GF-D8 (cell line): ENCODE measurements around the gene BBS7.

Experiments used
- DNase-seq: peaks from one replicate; lab custom pipeline; 2025; lab: John Stamatoyannopoulos, UW

Gene BBS7

DNA sequence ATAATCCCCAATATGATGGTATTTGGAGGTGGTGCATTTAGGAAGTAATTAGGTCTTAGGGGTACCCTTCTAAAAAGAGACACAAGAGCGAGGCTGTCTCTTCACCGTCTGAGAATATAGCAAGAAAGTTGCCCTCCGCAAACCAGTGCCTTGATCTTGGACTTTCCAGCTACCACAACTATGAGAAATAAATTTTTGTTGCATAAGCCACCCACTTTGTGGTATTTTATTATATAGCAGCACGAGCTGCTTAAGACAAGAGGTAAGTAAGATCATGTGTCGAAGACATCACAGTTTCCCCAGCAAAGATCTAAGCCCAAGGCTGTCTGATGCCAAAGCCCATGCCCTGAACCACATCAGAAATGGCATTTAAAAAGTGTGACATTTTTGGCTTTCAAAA is 78.8 kb downstream of the BBS7 start:
- no peak for DNase-seq

DNA sequence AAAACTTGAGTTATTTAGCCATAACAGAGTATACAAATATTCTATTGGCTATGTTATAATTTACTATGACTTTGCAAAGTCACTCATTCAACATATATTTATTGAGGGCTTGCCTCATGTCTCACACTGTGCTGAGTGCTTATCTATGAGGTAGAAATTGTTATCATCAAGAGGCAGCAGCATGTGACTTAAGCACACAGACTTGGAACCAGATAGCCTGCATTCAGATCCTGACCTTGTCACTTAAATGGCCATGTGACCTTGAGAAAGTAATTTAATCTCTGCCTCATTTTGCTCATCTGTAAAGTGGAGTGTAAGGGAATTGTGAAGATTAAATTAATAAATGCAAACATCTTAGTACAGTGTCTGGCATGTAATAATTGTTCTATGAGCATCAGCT is 79.3 kb downstream of the BBS7 start:
- DNase-seq, result no peak

DNA sequence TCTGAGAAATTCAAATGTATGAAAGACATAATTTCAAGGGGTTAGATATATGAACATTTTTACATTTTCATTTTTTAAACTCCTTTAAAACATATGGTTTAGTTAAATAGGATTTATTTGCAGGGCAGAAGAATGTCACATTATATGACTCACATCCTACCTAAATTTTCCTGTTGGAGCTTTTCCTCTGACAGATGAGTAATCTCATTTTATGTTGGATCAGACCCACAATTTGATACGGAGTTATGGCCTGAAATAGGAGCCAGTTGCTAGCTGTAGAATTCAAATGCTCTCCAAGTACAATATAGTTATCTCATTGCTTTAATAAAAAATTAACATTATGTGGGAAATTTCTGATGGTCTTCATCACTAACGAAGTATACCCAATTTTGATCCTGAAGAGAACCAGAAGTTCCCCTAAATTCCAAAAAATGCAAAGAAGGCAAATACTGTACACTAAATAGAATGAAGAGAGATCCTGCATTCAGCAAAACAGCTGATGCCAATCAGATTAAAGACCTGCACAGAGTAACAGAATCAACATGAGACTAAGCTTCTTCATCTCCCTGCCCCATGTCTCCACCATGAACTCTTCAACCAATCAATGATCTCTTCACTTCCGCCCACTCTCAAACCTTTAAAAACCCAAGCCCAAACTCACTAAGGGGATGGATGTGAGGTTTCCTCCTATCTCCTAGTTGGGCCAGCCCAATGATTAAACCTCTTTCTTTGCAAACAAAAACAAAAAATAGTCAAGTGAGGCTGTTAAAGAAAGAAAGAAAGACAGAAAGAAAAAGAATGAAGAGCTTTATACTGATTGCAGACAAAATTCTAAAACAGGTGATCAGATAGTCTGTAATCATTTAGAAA is 80.1 kb downstream of the BBS7 start:
- no peak for DNase-seq

GRCh38 chr4:121789455-121789854 is 80.8 kb downstream of the BBS7 start:
- DNase-seq, result no peak

GRCh38 chr4:121788896-121789295 is 81.4 kb downstream of the BBS7 start:
- no peak for DNase-seq

GRCh38 chr4:121786221-121786620 is 84.1 kb downstream of the BBS7 start:
- DNase-seq, result no peak

- no peak for DNase-seq
Observed at GRCh38 chr4:121785479-121785878, 84.8 kb downstream of the BBS7 start.

DNA sequence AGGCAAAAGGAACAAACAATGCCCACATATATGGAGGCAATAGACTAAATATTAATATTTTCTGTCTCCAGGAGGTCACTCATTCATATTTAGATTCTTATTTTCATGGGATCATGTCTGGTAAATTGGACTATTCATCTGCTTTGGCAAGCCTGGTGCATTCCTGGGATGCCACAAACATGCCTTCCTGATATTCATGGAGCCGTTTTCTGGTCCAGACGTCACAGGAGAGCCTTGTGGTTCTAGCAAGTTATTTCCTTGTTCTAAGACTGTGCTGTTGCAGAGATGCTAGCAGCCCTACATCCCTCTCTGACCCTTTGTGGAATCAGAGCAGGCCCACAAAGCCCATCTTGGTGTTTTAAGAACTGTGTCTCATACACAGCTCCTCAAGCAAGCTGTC is 85.3 kb downstream of the BBS7 start:
- no peak for DNase-seq

GRCh38 chr4:121784401-121784800 is 85.9 kb downstream of the BBS7 start:
- no peak for DNase-seq

GRCh38 chr4:121783210-121783609 is 87.1 kb downstream of the BBS7 start:
- no peak for DNase-seq

DNA sequence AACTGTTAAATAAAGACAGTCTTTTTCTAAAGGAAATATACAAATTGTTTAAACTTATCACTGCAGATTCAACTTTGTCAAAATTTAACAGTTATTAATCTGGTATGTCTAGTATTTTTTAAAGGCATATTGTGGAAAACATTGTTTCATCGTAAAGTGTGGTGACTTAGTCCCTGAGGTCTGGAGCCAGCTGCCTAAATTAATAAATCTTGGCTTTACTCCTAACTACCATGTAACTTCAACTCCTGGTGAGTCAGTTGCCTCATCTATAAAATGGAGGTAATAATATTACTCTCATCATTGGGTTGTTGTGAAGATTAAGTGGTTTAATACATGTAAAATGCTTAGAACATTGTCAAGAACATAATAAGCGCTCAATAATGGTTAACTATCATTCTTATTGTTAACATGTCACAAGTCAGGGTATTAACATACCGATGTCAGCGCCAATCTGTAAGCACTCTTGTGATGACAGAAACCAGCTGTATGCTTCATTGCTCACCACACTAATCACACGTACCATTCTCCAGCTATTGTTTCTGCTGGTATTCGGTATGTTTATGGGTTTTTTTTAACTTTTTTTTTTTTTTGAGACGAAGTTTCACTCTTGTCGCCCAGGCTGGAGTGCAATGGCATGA is 91.2 kb downstream of the BBS7 start:
- no peak for DNase-seq

- DNase-seq, result no peak
Observed at GRCh38 chr4:121777625-121778024, 92.6 kb downstream of the BBS7 start.

DNA sequence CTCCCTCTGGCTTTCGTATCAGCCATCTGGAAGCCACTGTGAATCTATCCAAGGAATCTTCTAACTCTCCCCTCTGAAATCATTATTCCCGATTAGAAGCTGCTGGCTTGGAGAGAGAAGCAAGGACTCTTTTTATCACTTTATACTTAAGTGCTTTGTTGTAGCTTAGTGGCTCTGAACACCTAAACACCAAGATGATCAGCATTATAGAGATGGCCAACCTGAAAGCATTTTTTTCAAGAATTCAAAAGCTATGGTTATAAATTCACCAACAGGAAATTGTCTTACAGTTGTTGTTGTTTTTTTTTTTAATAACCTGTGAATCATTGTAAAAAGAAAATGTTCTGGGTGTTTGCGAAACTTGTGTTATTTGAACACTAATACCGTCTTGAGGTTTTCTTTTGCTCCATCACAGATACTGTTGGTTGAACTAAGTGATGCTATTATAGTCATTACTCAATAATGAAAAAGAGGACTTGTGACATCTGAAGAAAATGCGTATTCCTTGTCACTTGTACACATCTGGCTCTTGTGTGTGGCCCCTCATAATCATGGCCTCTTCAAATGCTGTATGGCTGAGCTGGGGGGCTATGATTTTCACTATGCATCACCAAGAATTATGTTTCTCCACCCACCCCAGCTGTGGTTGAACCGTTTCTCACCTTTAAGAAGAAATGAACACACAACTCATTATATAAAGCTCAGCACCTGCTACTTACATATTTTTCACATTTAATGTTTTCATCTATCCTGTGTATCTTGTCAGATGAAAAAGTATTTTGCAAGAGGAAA is 93.5 kb downstream of the BBS7 start:
- DNase-seq, result no peak
